Measurements from ENCODE around the gene MAN2B2. TPM values are rescaled to one million over a fixed set of nuclear protein-coding genes. Genes with fewer than 3 reads are reported as not detected.

MAN2B2 gene
- total RNA-seq, 2 experiments from 2014 or later, result 28.0 to 33.1 TPM

DNA sequence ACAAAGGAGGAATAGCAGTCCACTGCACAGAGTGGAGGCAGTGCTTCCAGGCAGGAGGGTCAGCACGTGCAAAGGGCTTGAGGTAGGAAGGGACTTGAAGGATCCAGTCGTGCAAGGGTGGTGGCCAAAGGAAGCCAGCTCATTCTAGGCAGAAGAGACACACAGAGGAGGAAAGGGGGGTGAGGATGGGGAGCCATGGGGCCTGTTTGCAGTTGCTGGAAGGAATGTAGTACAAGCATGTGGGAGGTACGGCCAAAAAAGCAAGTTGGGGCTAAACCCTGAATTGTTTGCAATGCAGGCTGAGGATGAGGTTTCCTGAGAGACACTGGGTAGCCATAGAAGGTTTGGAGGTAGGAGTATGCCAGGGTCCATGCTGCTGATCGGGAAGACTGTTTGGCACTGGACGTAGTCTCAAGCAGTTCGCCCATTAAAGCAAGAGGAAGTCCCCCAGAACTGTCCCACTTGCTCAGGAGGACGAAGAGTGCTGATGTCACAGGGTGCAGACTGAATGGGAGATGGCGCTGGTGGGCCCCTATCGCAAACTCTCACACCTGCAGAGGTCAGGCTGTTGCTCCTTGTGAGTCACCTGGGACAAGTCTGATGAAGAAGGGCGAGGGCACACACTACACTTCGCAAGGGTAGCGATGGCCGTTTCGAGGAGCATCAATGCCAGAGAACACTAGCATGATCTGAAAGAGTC lies 9.1 kb upstream of the MAN2B2 start:
- no peaks in the 10 kb centered on the region for H3K9me3 Mint-ChIP-seq (ENCODE audit: low read depth)
- ATAC-seq (no peak), DNase-seq (no peak)
- H3K27me3 Mint-ChIP-seq, result peaks cover 50% of the 10 kb centered on the region
- peaks cover 6% of the 10 kb centered on the region for H3K4me1 Mint-ChIP-seq
- no peak overlapping the region for H3K4me3 Mint-ChIP-seq
- CTCF ChIA-PET, result no interaction called here
- H3K27ac Mint-ChIP-seq, result no peak overlapping the region
- H3K36me3 Mint-ChIP-seq, result no peaks in the 10 kb centered on the region

- CTCF ChIA-PET, result no interaction called here
- Mint-ChIP-seq H3K27ac (no peak overlapping the region), H3K4me3 (no peak overlapping the region)
Observed at GRCh38 chr4:6566391-6567190, 8.4 kb upstream of the MAN2B2 start.

DNA sequence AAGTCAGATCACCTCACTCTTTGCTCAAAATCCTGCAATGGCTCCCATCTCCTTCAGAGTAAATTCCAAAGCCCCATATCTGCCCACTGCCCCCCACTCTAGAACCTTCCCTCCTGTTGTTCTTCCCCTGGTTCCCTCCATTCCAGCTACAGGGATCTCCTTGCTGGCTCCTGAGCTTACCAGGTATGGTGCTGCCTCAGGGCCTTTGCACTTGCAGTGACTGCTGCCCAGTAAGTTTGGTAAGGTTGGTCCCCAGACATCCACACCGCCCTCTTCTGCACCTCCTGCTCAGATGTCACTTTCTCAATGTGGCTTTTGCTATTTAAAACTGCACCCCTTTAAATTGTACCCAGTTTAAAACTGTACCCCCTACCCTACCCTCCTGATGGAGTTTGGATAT lies 7.8 kb upstream of the MAN2B2 start:
- CTCF ChIA-PET, result interaction anchor here (0.7 kb wide), 1 partner anchor 111 kb away, joined by 4 read pairs; no protein-coding TSS in a partner anchor
- Mint-ChIP-seq H3K27me3 (peaks cover 37% of the 10 kb centered on the region), H3K4me1 (no peaks in the 10 kb centered on the region), H3K27ac (no peak overlapping the region), H3K36me3 (no peaks in the 10 kb centered on the region), H3K4me3 (no peak overlapping the region), H3K9me3 (ENCODE audit: low read depth) (no peaks in the 10 kb centered on the region)
- ATAC-seq, result no peak
- no peak for DNase-seq

More at GRCh38 chr4:6566391-6567190, 8.4 kb upstream of the MAN2B2 start:
- ATAC-seq (no peak), DNase-seq (no peak)
- Mint-ChIP-seq H3K27me3 (peaks cover 44% of the 10 kb centered on the region), H3K4me1 (peaks cover under 1% of the 10 kb centered on the region), H3K36me3 (no peaks in the 10 kb centered on the region), H3K9me3 (ENCODE audit: low read depth) (no peaks in the 10 kb centered on the region)

DNA sequence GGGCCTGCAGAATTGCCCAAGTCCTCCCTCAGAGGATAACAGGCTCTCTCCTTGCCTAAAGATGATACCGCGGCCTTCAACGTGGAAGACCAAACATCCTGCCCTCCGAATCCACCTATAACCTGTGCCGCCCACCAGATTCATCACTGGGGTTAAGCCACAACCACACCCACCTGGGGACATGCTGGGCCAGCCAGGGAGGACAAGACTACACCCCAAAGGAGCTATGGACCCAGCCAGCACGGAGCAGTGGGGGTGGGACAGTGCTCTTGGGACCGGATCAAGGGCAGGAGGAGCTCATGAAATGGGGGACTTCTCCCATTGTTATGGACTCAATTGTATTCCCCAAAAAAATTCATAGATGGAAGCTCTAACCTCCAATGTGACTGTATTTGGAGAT lies 6.8 kb upstream of the MAN2B2 start:
- H3K4me3 Mint-ChIP-seq, result no peak overlapping the region
- H3K36me3 Mint-ChIP-seq, result no peaks in the 10 kb centered on the region
- ATAC-seq (no peak), DNase-seq (no peak)
- H3K4me1 Mint-ChIP-seq, result no peaks in the 10 kb centered on the region
- H3K27me3 Mint-ChIP-seq, result peaks cover 37% of the 10 kb centered on the region
- H3K27ac Mint-ChIP-seq, result no peak overlapping the region
- no peaks in the 10 kb centered on the region for H3K9me3 Mint-ChIP-seq (ENCODE audit: low read depth)
- CTCF ChIA-PET, result no interaction called here

DNA sequence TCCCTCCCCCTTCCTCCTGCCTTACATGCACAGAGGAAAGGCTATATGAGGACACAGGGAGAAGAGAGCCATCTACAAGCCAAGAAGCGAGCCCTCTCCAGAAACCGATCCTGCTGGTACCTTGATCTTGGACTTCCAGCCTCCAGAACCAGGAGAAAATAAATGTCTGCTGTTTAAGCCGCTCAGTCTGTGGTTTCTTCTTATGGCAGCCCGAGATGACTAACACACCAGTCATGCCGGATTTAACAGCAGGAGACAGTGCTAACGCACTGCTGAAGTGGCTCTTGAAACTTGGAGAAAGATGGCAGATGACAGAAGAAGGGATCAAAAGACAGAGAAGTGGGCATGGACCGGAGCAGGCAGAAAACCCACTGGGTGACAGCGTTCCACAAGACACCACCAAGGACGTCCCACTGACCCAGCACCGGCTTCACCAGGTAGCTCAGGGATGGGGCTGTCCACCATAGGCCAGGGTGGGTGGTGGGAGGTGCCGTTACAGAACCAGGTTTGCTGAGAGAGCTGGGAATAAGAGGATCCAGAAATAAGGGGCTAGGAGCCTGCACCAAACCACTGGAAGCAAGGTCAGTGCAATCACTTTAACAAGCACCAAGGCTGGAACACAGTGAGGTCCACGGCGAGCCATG lies 6.2 kb upstream of the MAN2B2 start:
- DNase-seq, result no peak
- H3K27ac Mint-ChIP-seq, result no peak overlapping the region
- H3K9me3 Mint-ChIP-seq (ENCODE audit: low read depth), result no peaks in the 10 kb centered on the region
- H3K27me3 Mint-ChIP-seq, result peaks cover 37% of the 10 kb centered on the region
- CTCF ChIA-PET, result no interaction called here
- ATAC-seq, result no peak
- H3K4me3 Mint-ChIP-seq, result no peak overlapping the region
- no peaks in the 10 kb centered on the region for H3K36me3 Mint-ChIP-seq
- no peaks in the 10 kb centered on the region for H3K4me1 Mint-ChIP-seq

DNA sequence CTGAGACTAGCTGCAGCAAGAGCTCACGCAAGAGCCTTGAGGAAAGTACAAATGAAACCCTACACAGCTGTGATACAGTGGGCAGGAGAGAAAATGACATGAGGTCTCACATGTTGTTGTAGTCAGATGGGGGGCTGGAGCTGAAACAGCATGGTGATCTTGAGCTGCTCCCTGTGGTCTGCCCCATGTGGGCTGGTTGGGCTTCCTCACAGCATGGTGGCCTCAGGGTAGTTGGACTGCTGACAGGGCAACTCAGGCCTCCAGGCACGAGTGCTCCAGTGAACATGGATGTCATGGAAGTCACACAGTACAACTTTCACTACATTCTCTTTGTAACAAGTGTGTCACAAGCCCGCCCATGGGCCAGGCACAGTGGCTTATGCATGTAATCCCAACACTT lies 3.4 kb upstream of the MAN2B2 start:
- ATAC-seq (no peak), DNase-seq (no peak)
- Mint-ChIP-seq H3K27me3 (peaks cover 14% of the 10 kb centered on the region), H3K36me3 (peaks cover 2% of the 10 kb centered on the region), H3K9me3 (ENCODE audit: low read depth) (no peaks in the 10 kb centered on the region), H3K4me3 (no peak overlapping the region), H3K4me1 (peaks cover 8% of the 10 kb centered on the region), H3K27ac (no peak overlapping the region)
- CTCF ChIA-PET, result no interaction called here

DNA sequence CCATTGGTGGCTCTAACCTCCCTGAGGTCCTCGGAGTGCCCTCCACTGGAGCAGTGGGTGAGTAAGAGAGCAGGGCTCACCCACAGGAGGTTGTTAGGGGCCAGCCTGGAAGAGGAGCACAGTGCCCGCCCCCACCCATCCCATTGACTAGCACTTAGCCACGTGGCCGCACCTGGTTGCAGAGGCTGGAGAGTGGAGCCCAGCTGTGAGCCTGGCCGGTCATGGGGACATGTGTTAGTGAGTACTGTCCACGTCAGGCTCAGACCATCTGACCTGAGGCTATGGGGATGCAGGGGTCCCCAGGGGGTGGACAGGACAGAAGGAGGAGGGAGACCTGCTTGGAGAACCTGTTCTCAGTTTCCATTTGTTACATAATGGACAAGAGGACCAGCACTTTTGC lies 1.4 kb upstream of the MAN2B2 start:
- Mint-ChIP-seq H3K27ac (no peak overlapping the region), H3K36me3 (peaks cover 22% of the 10 kb centered on the region), H3K27me3 (peaks cover 7% of the 10 kb centered on the region), H3K9me3 (ENCODE audit: low read depth) (peaks cover 2% of the 10 kb centered on the region), H3K4me3 (no peak overlapping the region), H3K4me1 (peaks cover 12% of the 10 kb centered on the region)
- ATAC-seq, result no peak
- CTCF ChIA-PET, result interaction anchor here (0.7 to 1.1 kb wide), 2 partner anchors 9 to 469 kb away, joined by 3 read pairs; partner anchors contain the start of gene TADA2B
- no peak for DNase-seq

GRCh38 chr4:6573986-6574746 lies 823 bp upstream of the MAN2B2 start:
- no peak for DNase-seq
- peaks cover 7% of the 10 kb centered on the region for H3K27me3 Mint-ChIP-seq
- H3K4me1 Mint-ChIP-seq, result peaks cover 12% of the 10 kb centered on the region
- ATAC-seq, result no peak
- H3K4me3 Mint-ChIP-seq, result peak overlapping the region; percentile 83
- H3K36me3 Mint-ChIP-seq, result peaks cover 25% of the 10 kb centered on the region
- H3K27ac Mint-ChIP-seq, result peak overlapping the region; percentile 78
- peaks cover 2% of the 10 kb centered on the region for H3K9me3 Mint-ChIP-seq (ENCODE audit: low read depth)
- CTCF ChIA-PET, result interaction anchor here (0.7 to 2.1 kb wide), 6 partner anchors 8 to 298 kb away, joined by 3 to 11 read pairs (median 4); no protein-coding TSS in a partner anchor

GRCh38 chr4:6575503-6576240 lies 683 bp downstream of the MAN2B2 start:
- H3K4me1 Mint-ChIP-seq, result peaks cover 12% of the 10 kb centered on the region
- peak overlapping the region; percentile 83 for H3K4me3 Mint-ChIP-seq
- peaks cover 39% of the 10 kb centered on the region for H3K36me3 Mint-ChIP-seq
- H3K9me3 Mint-ChIP-seq (ENCODE audit: low read depth), result peaks cover 6% of the 10 kb centered on the region
- peaks cover 7% of the 10 kb centered on the region for H3K27me3 Mint-ChIP-seq
- peak overlapping the region; percentile 85 for H3K27ac Mint-ChIP-seq
- CTCF ChIA-PET, result interaction anchor here (2.1 kb wide), 1 partner anchor 29 kb away, joined by 11 read pairs; no protein-coding TSS in a partner anchor
- no peak for DNase-seq
- no peak for ATAC-seq

- H3K4me1 Mint-ChIP-seq, result peaks cover 12% of the 10 kb centered on the region
- no peak for DNase-seq
- ATAC-seq, result no peak
- H3K9me3 Mint-ChIP-seq (ENCODE audit: low read depth), result peaks cover 6% of the 10 kb centered on the region
- peaks cover 42% of the 10 kb centered on the region for H3K36me3 Mint-ChIP-seq
- H3K27me3 Mint-ChIP-seq, result peaks cover 7% of the 10 kb centered on the region
- CTCF ChIA-PET, result no interaction called here
- H3K4me3 Mint-ChIP-seq, result no peak overlapping the region
- H3K27ac Mint-ChIP-seq, result no peak overlapping the region
Observed at GRCh38 chr4:6576512-6576911, 1.5 kb downstream of the MAN2B2 start.

- ATAC-seq, result no peak
- DNase-seq, result no peak
- H3K27me3 Mint-ChIP-seq, result peaks cover 7% of the 10 kb centered on the region
- peaks cover 12% of the 10 kb centered on the region for H3K4me1 Mint-ChIP-seq
- CTCF ChIA-PET, result no interaction called here
- peaks cover 42% of the 10 kb centered on the region for H3K36me3 Mint-ChIP-seq
- peaks cover 6% of the 10 kb centered on the region for H3K9me3 Mint-ChIP-seq (ENCODE audit: low read depth)
- H3K4me3 Mint-ChIP-seq, result no peak overlapping the region
- no peak overlapping the region for H3K27ac Mint-ChIP-seq
Observed at GRCh38 chr4:6576932-6577331, 1.9 kb downstream of the MAN2B2 start.

- Mint-ChIP-seq H3K4me3 (no peak overlapping the region), H3K4me1 (peaks cover 12% of the 10 kb centered on the region), H3K9me3 (ENCODE audit: low read depth) (peaks cover 6% of the 10 kb centered on the region), H3K27me3 (peaks cover 7% of the 10 kb centered on the region), H3K27ac (no peak overlapping the region), H3K36me3 (peaks cover 46% of the 10 kb centered on the region)
- CTCF ChIA-PET, result no interaction called here
- no peak for DNase-seq
- ATAC-seq, result no peak
Observed at GRCh38 chr4:6577409-6577808, 2.4 kb downstream of the MAN2B2 start.

All from activated CD8-positive, alpha-beta memory T cell treated with anti-CD3 and anti-CD28 coated beads, Interleukin-2, amount 10 ng/mL, durations not matched to agents 7 days and 5 days (primary cell).